Left ventricle myocardium inferior (tissue), 1 donor: ENCODE measurements around the gene ELFN2. TPM values are rescaled to one million over a fixed set of nuclear protein-coding genes. Genes with fewer than 3 reads are reported as not detected.

ENCODE experiments used
- DNase-seq: peaks from one replicate; pipeline ENCODE4 v3.0.0-alpha.2; 2020
- H3K27ac ChIP-seq: fragments of 200-600 bp; replicated peaks from 2 replicates; pipeline ENCODE4 v1.8.0; 2021
- H3K27me3 ChIP-seq: fragments of 200-600 bp; 2 replicates; pipeline ENCODE4 v1.8.0; 2021; ENCODE audit warnings: low read depth
- H3K36me3 ChIP-seq: fragments of 200-600 bp; 2 replicates; pipeline ENCODE4 v1.8.0; 2021
- H3K4me1 ChIP-seq: fragments of 200-600 bp; 2 replicates; pipeline ENCODE4 v1.8.0; 2021
- H3K4me3 ChIP-seq: fragments of 200-600 bp; 2 replicates; pipeline ENCODE4 v1.8.0; 2021; ENCODE audit warnings: mild to moderate bottlenecking, moderate library complexity
- H3K9me3 ChIP-seq: fragments of 200-600 bp; replicated peaks from 2 replicates; pipeline ENCODE4 v1.8.0; 2021
- intact Hi-C: fragments of 100-400 bp; cut with micrococcal nuclease; formaldehyde crosslinking; loops from one replicate; pipeline ENCODE4 v1.11.0; 2022
- total RNA-seq: library from RNA; stranded (reverse); fragmentation: NEBNext Ultra II Directional; extraction: Animal tissue kit (Norgen Biotek cat#: 25700); gene quantifications from one replicate; pipeline ENCODE4 v1.2.1, GENCODE V29; 2021
- TF ChIP-seq, protein P1 (sequence below): fragments of 200-600 bp; IDR thresholded peaks from 2 replicates; pipeline ENCODE4 v1.8.0; 2021; ENCODE audit warnings: antibody characterized with exemption, mild to moderate bottlenecking, borderline replicate concordance
- donor health status: DM: no; HTN: yes; CAD: no; lungs with severe emphysema.

The ELFN2 gene
- total RNA-seq, 1 donor from 2014 or later = not detected

DNA sequence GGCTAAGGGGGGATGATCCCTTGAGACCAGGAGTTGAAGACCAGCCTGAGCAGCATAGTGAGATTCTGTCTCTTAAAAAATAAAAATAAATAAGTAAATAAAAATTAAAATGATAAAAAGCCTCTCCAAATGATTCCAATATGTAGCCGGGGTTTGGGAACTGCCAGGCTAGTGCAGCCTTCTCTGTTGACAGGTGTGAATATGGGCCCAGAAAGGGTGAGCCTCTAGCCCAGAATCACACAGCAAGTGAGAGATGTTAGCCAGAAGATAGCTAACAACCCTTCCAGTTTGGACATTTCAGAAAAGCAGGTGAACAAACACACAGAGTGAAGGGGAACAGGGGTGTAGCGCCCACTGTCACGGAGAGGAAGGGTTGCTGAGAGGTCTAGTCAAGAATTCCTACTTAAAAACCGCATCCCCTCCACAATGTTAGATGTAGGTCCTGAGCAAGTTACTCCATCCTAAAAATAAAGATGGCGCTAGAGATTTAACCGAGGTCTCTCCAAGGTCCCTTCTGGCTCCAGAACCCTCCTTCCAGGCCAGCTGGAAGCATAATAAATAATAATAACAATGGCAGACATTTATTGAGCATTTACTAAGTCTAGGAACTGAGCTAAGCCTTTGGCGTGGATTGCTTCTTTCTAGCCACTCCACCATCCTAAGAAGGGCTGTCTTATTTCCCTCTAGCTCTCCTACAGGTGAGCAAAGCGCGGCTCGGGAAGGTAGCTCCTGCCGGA lies 93.4 kb downstream of the ELFN2 start:
- DNase-seq = no peak
- intact Hi-C loops = no loop called here
- Histone ChIP-seq H3K9me3 (no peaks in the 10 kb centered on the region), H3K27me3 (peaks cover 99% of the 10 kb centered on the region), H3K36me3 (no peaks in the 10 kb centered on the region), H3K4me1 (peaks cover 8% of the 10 kb centered on the region), H3K27ac (no peak overlapping the region), H3K4me3 (no peak overlapping the region)
- TF ChIP-seq, protein P1, sequence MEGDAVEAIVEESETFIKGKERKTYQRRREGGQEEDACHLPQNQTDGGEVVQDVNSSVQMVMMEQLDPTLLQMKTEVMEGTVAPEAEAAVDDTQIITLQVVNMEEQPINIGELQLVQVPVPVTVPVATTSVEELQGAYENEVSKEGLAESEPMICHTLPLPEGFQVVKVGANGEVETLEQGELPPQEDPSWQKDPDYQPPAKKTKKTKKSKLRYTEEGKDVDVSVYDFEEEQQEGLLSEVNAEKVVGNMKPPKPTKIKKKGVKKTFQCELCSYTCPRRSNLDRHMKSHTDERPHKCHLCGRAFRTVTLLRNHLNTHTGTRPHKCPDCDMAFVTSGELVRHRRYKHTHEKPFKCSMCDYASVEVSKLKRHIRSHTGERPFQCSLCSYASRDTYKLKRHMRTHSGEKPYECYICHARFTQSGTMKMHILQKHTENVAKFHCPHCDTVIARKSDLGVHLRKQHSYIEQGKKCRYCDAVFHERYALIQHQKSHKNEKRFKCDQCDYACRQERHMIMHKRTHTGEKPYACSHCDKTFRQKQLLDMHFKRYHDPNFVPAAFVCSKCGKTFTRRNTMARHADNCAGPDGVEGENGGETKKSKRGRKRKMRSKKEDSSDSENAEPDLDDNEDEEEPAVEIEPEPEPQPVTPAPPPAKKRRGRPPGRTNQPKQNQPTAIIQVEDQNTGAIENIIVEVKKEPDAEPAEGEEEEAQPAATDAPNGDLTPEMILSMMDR = no peak

DNA sequence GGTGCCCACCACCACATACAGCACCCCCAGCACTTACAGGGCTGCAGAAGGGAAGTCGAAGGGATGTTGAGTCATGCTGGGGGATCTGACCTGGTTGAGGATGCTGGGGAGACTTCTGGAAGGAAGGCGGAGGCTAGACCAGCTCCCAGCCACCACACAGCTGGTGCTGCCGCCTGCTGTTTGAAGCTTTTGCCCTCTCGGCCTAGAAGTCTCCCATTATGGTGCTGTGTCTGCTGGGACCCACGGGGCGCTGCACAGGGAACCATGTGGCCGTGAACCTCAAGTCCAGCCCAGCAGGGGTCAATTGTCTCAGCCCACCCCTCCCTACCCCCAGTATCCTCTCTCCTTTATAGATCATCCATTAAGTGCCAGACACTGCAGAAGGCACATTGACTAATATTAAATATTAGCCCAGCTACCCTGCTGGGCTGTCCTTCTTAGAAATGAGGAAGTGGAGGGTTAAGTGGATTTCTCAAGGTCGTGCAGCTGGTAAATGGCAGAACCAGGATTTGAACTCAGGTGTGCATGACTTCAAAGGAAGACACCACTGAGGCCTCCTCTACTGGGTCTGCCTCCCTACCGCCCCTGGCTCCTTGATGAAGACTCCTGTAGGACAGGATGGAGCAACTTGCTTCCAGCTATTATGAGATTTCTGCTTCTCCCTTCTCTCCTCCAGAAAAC lies 95.3 kb downstream of the ELFN2 start:
- TF ChIP-seq, protein P1 = no peak
- no peaks in the 10 kb centered on the region for H3K36me3 ChIP-seq
- peaks cover 97% of the 10 kb centered on the region for H3K27me3 ChIP-seq
- no peak for DNase-seq
- H3K4me1 ChIP-seq = peaks cover 8% of the 10 kb centered on the region
- intact Hi-C loops = no loop called here
- no peaks in the 10 kb centered on the region for H3K9me3 ChIP-seq
- no peak overlapping the region for H3K27ac ChIP-seq
- no peak overlapping the region for H3K4me3 ChIP-seq

DNA sequence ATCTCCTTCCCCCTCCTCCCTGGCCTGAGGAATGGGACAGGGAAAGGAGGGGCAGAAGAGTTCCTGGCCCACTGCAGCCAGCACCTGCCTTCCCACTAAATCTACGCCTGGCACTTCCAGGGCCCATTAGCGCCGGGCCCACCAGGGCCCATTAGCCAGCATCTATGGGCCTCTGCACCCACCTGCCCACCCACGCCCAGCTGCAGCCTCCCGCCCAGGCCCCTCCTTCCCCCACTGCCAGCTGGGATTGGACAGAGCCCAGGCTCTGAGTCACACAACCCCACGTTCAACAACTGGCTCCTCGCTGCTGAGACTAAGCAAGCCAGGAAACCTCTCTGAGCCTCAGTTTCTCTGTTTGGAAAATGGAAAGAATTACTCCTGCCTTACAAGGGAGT lies 96.2 kb downstream of the ELFN2 start:
- H3K27me3 ChIP-seq = peaks cover 97% of the 10 kb centered on the region
- no peak overlapping the region for H3K27ac ChIP-seq
- no peaks in the 10 kb centered on the region for H3K36me3 ChIP-seq
- H3K4me3 ChIP-seq = no peak overlapping the region
- intact Hi-C loops = no loop called here
- H3K9me3 ChIP-seq = no peaks in the 10 kb centered on the region
- H3K4me1 ChIP-seq = peaks cover 8% of the 10 kb centered on the region
- no peak for DNase-seq
- TF ChIP-seq, protein P1 = no peak

DNA sequence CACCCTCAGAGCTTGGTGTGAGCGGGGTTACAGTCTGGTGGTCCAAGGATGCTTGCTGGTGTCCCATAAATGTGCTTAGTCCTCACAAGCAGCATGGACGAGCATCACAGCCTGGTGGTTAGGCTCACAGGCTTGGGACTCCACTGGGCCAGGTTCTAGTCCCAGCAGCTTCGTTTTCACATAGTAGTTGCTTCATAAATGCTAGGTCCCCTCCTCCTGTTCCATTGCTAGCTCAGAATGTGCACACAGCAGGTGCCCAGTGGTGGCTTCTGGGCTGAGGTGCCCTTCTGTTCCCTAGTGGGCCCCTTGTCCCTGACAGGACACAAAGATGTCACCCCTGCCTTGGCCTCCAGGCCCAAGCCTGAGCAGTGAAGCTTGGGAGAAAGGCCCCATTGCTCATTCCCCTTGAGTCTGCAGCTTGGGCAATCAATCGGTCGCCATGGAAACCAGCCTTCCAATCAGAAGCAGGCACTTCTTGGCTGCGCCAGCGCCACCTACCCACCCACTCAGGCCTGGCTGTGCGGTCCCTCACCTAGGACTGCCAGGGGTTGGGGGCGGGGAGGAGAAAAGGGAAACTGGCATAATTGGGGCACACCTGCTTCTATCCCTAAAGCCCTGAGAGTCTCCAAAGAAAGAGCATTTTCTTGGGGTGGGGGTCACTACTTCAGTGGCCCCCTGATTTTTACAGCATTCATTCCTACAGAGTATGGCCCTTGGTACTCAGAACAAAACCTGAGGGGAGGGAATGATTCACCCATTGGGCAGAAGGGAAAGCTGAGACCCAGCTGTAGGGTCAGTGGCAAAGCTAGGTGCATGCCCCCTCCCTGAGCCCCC lies 96.9 kb downstream of the ELFN2 start:
- H3K36me3 ChIP-seq = no peaks in the 10 kb centered on the region
- peaks cover 8% of the 10 kb centered on the region for H3K4me1 ChIP-seq
- H3K9me3 ChIP-seq = no peaks in the 10 kb centered on the region
- no peak overlapping the region for H3K27ac ChIP-seq
- H3K27me3 ChIP-seq = peaks cover 97% of the 10 kb centered on the region
- intact Hi-C loops = no loop called here
- no peak overlapping the region for H3K4me3 ChIP-seq
- TF ChIP-seq, protein P1 = no peak
- DNase-seq = no peak
